Activated CD8-positive, alpha-beta T cell treated with anti-CD3 and anti-CD28 coated beads, Interleukin-2, amount 10 ng/mL, durations not matched to agents 7 days and 5 days (primary cell): ENCODE measurements around the gene OR4K17. TPM values are rescaled to one million over a fixed set of nuclear protein-coding genes. Genes with fewer than 3 reads are reported as not detected.
"Not testable (repeated sequence)": the region's sequence is repeated elsewhere in the genome, so short reads cannot be mapped to it uniquely, and the experiment has no call there.

Experiments used
- ATAC-seq: fragments of 150-1000 bp; cut with Tn5 transposase; one replicate; pipeline ENCODE4 v1.10.0; 2021; ENCODE audit warnings: moderate library complexity
- CTCF ChIA-PET: fragments of 350-600 bp; sonication (Branson Sonifier 250); formaldehyde crosslinking; loops from one replicate; lab custom pipeline; 2021; ENCODE audit warnings: antibody characterized with exemption; lab: Charles Lee
- POLR2A ChIA-PET: fragments of 350-600 bp; sonication (Branson Sonifier 250); formaldehyde crosslinking; loops from one replicate; lab custom pipeline; 2021; ENCODE audit warnings: antibody characterized with exemption; lab: Charles Lee
- DNase-seq: peaks from one replicate; pipeline ENCODE4 v3.0.0-alpha.2; 2020
- H3K27ac Mint-ChIP-seq: one replicate; pipeline ENCODE4 v1.8.0; 2021; ENCODE audit warnings: mild to moderate bottlenecking, mixed read lengths
- H3K27me3 Mint-ChIP-seq: one replicate; pipeline ENCODE4 v1.8.0; 2021; ENCODE audit warnings: low read depth, mixed read lengths
- H3K36me3 Mint-ChIP-seq: one replicate; pipeline ENCODE4 v1.8.0; 2021; ENCODE audit warnings: low read depth, mixed read lengths
- H3K4me1 Mint-ChIP-seq: one replicate; pipeline ENCODE4 v1.8.0; 2021; ENCODE audit warnings: low read depth, mixed read lengths
- H3K4me3 Mint-ChIP-seq: one replicate; pipeline ENCODE4 v1.8.0; 2021; ENCODE audit warnings: mild to moderate bottlenecking, mixed read lengths
- H3K9me3 Mint-ChIP-seq: one replicate; pipeline ENCODE4 v1.8.0; 2022; ENCODE audit warnings: mixed read lengths; ENCODE audit not compliant: insufficient read depth
- total RNA-seq, 2 experiments: library from RNA; stranded (reverse); gene quantifications; one replicate each; pipeline ENCODE4 v1.2.3, GENCODE V29; 2021

The OR4K17 gene
- total RNA-seq, 2 experiments from 2014 or later: not detected

DNA sequence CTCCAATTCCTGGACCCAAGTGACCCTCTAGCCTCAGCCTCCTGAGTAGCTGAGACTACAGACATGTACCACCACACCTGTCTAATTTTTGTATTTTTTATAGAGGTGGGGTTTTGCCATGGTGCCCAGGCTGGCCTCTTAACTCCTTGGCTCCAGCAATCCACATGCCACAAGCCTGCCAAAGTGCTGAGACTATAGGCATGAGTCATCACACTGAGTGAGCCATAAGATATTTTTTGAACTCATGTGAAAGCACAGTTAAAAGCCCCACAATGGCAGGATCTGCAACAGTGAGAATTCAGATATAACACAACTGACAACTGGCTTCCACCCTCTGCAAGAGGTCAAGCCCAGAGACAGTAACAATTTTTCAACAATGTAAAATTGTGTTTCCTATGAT, 59.3 kb downstream of the OR4K17 start:
- H3K36me3 Mint-ChIP-seq, CTCF ChIA-PET, H3K4me3 Mint-ChIP-seq, H3K9me3 Mint-ChIP-seq, ATAC-seq, DNase-seq, H3K27me3 Mint-ChIP-seq, POLR2A ChIA-PET, H3K4me1 Mint-ChIP-seq, H3K27ac Mint-ChIP-seq: not testable (repeated sequence)

Other genes starting within 250 kb of the OR4K17 start
- not detected for gene OR4K2, start 235.6 kb upstream of the OR4K17 start, total RNA-seq
- gene OR4K5, start 190.1 kb upstream of the OR4K17 start, total RNA-seq: not detected
- not detected for gene OR4K1, start 179.8 kb upstream of the OR4K17 start, total RNA-seq
- not detected for gene OR4K15, start 135.1 kb upstream of the OR4K17 start, total RNA-seq
- gene OR4Q2, start 108.6 kb upstream of the OR4K17 start, total RNA-seq: not detected
- not detected for gene OR4K14, start 91.4 kb upstream of the OR4K17 start, total RNA-seq
- gene OR4K13, start 74.7 kb upstream of the OR4K17 start, total RNA-seq: not detected
- not detected for gene OR4L1, start 50.7 kb upstream of the OR4K17 start, total RNA-seq
- not detected for gene OR4N5, start 28.1 kb downstream of the OR4K17 start, total RNA-seq
- gene OR11G2, start 80.2 kb downstream of the OR4K17 start, total RNA-seq: not detected
- not detected for gene OR11H6, start 113.0 kb downstream of the OR4K17 start, total RNA-seq
- not detected for gene OR11H7, start 118.2 kb downstream of the OR4K17 start, total RNA-seq
- gene OR11H4, start 128.5 kb downstream of the OR4K17 start, total RNA-seq: not detected
- 10 to 100 TPM; 21.8 to 22.0 TPM for gene TTC5, start 195.2 kb downstream of the OR4K17 start, total RNA-seq
- gene CCNB1IP1, start 222.5 kb downstream of the OR4K17 start, total RNA-seq: 10 to 100 TPM; 35.3 to 38.3 TPM
- gene PARP2, start 232.9 kb downstream of the OR4K17 start, total RNA-seq: 10 to 100 TPM; 29.7 to 32.3 TPM